Measurements from ENCODE around the gene PPFIA2. TPM values are rescaled to one million over a fixed set of nuclear protein-coding genes. Genes with fewer than 3 reads are reported as not detected.
A peak's percentile ranks its signal among the peaks of the same experiment; 100 is the strongest.
"Not testable (repeated sequence)": the region's sequence is repeated elsewhere in the genome, so short reads cannot be mapped to it uniquely, and the experiment has no call there.

PPFIA2 gene
- total RNA-seq, 1 experiment from 2014 or later: not detected

DNA sequence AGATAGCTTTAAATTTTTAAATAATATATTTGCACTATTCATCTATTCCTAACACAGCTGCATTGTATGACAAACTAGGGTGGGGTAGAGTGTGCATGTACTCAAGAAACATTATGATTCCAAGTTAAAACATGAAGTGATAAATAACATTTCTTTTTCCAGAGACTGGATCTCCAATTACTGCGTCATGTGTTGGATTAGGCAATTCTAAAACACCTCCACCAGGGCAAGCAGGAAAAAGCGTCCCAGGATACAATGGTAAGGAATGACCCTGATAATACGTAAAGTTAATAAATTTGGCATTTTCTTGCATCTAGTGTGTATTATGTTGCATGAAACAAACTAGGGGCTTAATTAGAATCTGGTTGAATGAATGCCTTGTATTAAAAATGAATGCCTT lies 542.4 kb downstream of the PPFIA2 start:
- POLR2A ChIA-PET (ENCODE audit: unreplicated experiment): no interaction called here
- Histone ChIP-seq H3K4me2 (ENCODE audit: low read length) (no peak overlapping the region), H3K9ac (ENCODE audit: low read length) (no peak overlapping the region), H3F3A (ENCODE audit: low read length, unreplicated experiment) (no peaks in the 10 kb centered on the region), H2AFZ (ENCODE audit: low read length) (no peak overlapping the region), H4K20me1 (ENCODE audit: low read length) (no peaks in the 10 kb centered on the region), H3K27ac (ENCODE audit: low read length) (no peak overlapping the region), H3K9me3 (ENCODE audit: low read length) (no peaks in the 10 kb centered on the region), H3K27me3 (ENCODE audit: low read length) (0 out of 2 replicates have a peak, but pooled peaks cover 6% of the 10 kb centered on the region), H3K4me1 (ENCODE audit: insufficient read depth, low read length) (no peaks in the 10 kb centered on the region), H3K79me2 (ENCODE audit: low read length) (no peaks in the 10 kb centered on the region), H3K9me2 (replicated peaks; ENCODE audit: low read length) (no peaks in the 10 kb centered on the region), H3K4me3 (ENCODE audit: low read length) (no peak overlapping the region), H3K36me3 (ENCODE audit: low read depth, low read length) (no peaks in the 10 kb centered on the region)
- CTCF ChIA-PET: no interaction called here
- TF ChIP-seq EZH2 (IDR thresholded peaks at IDR 0.05; ENCODE audit: low read length, unreplicated experiment) (no peak), CTCF (conservative IDR thresholded peaks at IDR 0.05; ENCODE audit: low read depth, low read length) (no peak), EZH2phosphoT487 (IDR thresholded peaks at IDR 0.05; ENCODE audit: borderline replicate concordance, low read length) (no peak)
- no TSS peak for BruUV-seq (replicated peaks)
- intact Hi-C loops (cut with micrococcal nuclease): no loop called here
- no peak for ATAC-seq
- no peak for DNase-seq

DNA sequence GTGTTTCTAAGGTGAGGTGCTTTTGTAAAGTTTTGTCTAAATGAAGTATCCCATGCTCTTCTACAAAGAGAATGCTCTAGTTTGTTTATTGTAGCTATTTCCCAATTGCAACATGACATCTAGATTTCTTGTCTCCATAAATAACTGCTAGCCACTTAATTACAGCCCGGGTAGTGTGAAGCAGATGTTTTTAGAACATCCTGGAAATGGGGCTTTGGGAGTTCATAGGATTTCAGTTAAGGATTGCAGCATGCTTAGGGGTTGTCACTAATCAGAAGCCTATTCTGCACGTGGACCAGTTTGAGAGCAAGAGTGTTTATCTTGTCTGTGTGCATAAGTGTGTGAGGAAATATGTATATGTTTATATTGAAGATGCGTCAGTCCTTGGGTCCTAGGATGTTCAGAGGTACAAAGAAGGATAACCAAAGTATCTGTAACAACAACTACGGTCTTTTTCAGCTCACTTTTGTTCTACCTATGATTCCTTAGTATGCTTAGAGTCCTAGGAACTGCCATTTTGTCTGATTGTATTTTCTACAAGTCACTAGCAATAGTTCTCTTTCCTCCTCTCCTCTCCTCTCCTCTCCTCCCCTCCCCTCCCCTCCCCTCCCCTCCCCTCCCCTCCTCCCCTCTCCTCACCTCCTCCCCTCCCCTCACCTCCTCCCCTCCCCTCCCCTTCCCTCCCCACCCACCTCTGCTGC lies 546.0 kb downstream of the PPFIA2 start:
- Histone ChIP-seq H2AFZ (ENCODE audit: low read length) (no peak overlapping the region), H3K9ac (ENCODE audit: low read length) (no peak overlapping the region), H3K79me2 (ENCODE audit: low read length) (no peaks in the 10 kb centered on the region), H3K4me2 (ENCODE audit: low read length) (no peak overlapping the region), H3K36me3 (ENCODE audit: low read depth, low read length) (no peaks in the 10 kb centered on the region), H3K27ac (ENCODE audit: low read length) (no peak overlapping the region), H3K4me3 (ENCODE audit: low read length) (no peak overlapping the region), H3F3A (ENCODE audit: low read length, unreplicated experiment) (no peaks in the 10 kb centered on the region), H3K9me2 (replicated peaks; ENCODE audit: low read length) (no peaks in the 10 kb centered on the region), H4K20me1 (ENCODE audit: low read length) (no peaks in the 10 kb centered on the region), H3K9me3 (ENCODE audit: low read length) (no peaks in the 10 kb centered on the region), H3K4me1 (ENCODE audit: insufficient read depth, low read length) (peaks cover 11% of the 10 kb centered on the region; the same call in 1 of the 2 replicates), H3K27me3 (ENCODE audit: low read length) (0 out of 2 replicates have a peak, but pooled peaks cover 2% of the 10 kb centered on the region)
- DNase-seq (no peak), ATAC-seq (no peak)
- no peak for TF ChIP-seq EZH2 (IDR thresholded peaks at IDR 0.05; ENCODE audit: low read length, unreplicated experiment)
- no peak for TF ChIP-seq CTCF (conservative IDR thresholded peaks at IDR 0.05; ENCODE audit: low read depth, low read length)
- POLR2A ChIA-PET (ENCODE audit: unreplicated experiment): interaction anchor here (0.6 kb wide), 1 partner anchor 44 kb away, joined by 7 read pairs; no protein-coding TSS in a partner anchor
- intact Hi-C loops (cut with micrococcal nuclease): no loop called here
- CTCF ChIA-PET: no interaction called here
- BruUV-seq (replicated peaks): no TSS peak

DNA sequence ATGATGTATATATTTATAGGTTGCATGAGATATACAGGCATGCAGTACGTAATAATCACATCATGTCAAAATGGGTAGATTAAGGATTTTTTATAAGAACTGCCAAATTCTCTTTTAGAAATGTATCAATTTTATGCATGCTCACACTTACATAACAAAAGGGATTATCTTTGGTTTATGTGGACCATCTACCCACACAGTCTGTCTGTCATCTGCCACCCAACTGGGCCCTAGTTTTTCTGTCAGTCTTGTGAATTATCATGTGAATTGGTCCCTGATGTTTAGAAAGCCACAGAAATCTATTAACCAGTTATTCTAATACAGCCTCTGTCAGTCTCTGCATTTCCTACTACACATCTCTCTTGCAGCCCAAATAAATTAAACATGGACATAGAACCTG lies 547.8 kb downstream of the PPFIA2 start:
- intact Hi-C loops (cut with micrococcal nuclease): no loop called here
- no peak for DNase-seq
- no peak overlapping the region for H3K4me2 ChIP-seq (ENCODE audit: low read length)
- H3K9me3 ChIP-seq (ENCODE audit: low read length): no peaks in the 10 kb centered on the region
- H3K4me3 ChIP-seq (ENCODE audit: low read length): no peak overlapping the region
- ChIA-PET POLR2A (ENCODE audit: unreplicated experiment) (no interaction called here), CTCF (no interaction called here)
- no peaks in the 10 kb centered on the region for H3K79me2 ChIP-seq (ENCODE audit: low read length)
- no peaks in the 10 kb centered on the region for H3K27me3 ChIP-seq (ENCODE audit: low read length)
- no peaks in the 10 kb centered on the region for H3F3A ChIP-seq (ENCODE audit: low read length, unreplicated experiment)
- no peak for ATAC-seq
- no peaks in the 10 kb centered on the region for H3K36me3 ChIP-seq (ENCODE audit: low read depth, low read length)
- BruUV-seq (replicated peaks): no TSS peak
- H2AFZ ChIP-seq (ENCODE audit: low read length): no peak overlapping the region
- H4K20me1 ChIP-seq (ENCODE audit: low read length): no peaks in the 10 kb centered on the region
- TF ChIP-seq EZH2phosphoT487 (IDR thresholded peaks at IDR 0.05; ENCODE audit: borderline replicate concordance, low read length) (no peak), EZH2 (IDR thresholded peaks at IDR 0.05; ENCODE audit: low read length, unreplicated experiment) (no peak), CTCF (conservative IDR thresholded peaks at IDR 0.05; ENCODE audit: low read depth, low read length) (no peak)
- H3K4me1 ChIP-seq (ENCODE audit: insufficient read depth, low read length): peaks cover 11% of the 10 kb centered on the region; the same call in 1 of the 2 replicates
- H3K27ac ChIP-seq (ENCODE audit: low read length): no peak overlapping the region
- no peaks in the 10 kb centered on the region for H3K9me2 ChIP-seq (replicated peaks; ENCODE audit: low read length)
- no peak overlapping the region for H3K9ac ChIP-seq (ENCODE audit: low read length)

GRCh38 chr12:81209772-81210225 lies 549.4 kb downstream of the PPFIA2 start:
- H3K79me2 ChIP-seq (ENCODE audit: low read length); H3K27ac ChIP-seq (ENCODE audit: low read length); H3F3A ChIP-seq (ENCODE audit: low read length, unreplicated experiment); POLR2A ChIA-PET (ENCODE audit: unreplicated experiment); H3K4me3 ChIP-seq (ENCODE audit: low read length); BruUV-seq (replicated peaks); H2AFZ ChIP-seq (ENCODE audit: low read length); CTCF ChIA-PET; H3K9me2 ChIP-seq (replicated peaks; ENCODE audit: low read length); H4K20me1 ChIP-seq (ENCODE audit: low read length); H3K9ac ChIP-seq (ENCODE audit: low read length); H3K27me3 ChIP-seq (ENCODE audit: low read length); H3K9me3 ChIP-seq (ENCODE audit: low read length); H3K4me2 ChIP-seq (ENCODE audit: low read length); intact Hi-C loops (cut with micrococcal nuclease); H3K36me3 ChIP-seq (ENCODE audit: low read depth, low read length): not testable (repeated sequence)
- peak; percentile 68 for ATAC-seq
- H3K4me1 ChIP-seq (ENCODE audit: insufficient read depth, low read length): peaks cover 11% of the 10 kb centered on the region; the same call in 1 of the 2 replicates
- DNase-seq: peak; percentile 77

Measured in PC-3 (cell line).